Osteoblast (primary cell): ENCODE measurements around the gene AMIGO3. TPM values are rescaled to one million over a fixed set of nuclear protein-coding genes. Genes with fewer than 3 reads are reported as not detected.
A peak's percentile ranks its signal among the peaks of the same experiment; 100 is the strongest.

ENCODE experiments used
- DNase-seq: peaks from one replicate; pipeline ENCODE4 v3.0.0; 2011; ENCODE audit warnings: low spot score, mixed read lengths; ENCODE audit not compliant: insufficient read length; ENCODE audit errors: missing footprints
- H2AFZ ChIP-seq: 2 replicates; pipeline ENCODE4 v1.6.0; 2011; ENCODE audit warnings: mild to moderate bottlenecking, low read length
- H3K27ac ChIP-seq: 2 replicates; pipeline ENCODE4 v1.5.1; 2011; ENCODE audit warnings: mild to moderate bottlenecking, low read depth, low read length, moderate library complexity
- H3K27me3 ChIP-seq: 2 replicates; pipeline ENCODE4 v1.6.0; 2012; ENCODE audit warnings: mild to moderate bottlenecking, control low read depth, inconsistent platforms, low read length, moderate library complexity; ENCODE audit not compliant: insufficient read depth
- H3K36me3 ChIP-seq: 2 replicates; pipeline ENCODE4 v1.5.1; 2011; ENCODE audit warnings: mild to moderate bottlenecking, low read length, control low read depth, moderate library complexity; ENCODE audit not compliant: insufficient read depth
- H3K4me1 ChIP-seq: 2 replicates; pipeline ENCODE4 v1.5.1; 2011; ENCODE audit warnings: mild to moderate bottlenecking, low read length, control low read depth, moderate library complexity; ENCODE audit not compliant: insufficient read depth
- H3K4me2 ChIP-seq: 2 replicates; pipeline ENCODE4 v1.6.0; 2011; ENCODE audit warnings: mild to moderate bottlenecking, low read length; ENCODE audit not compliant: insufficient read depth
- H3K4me3 ChIP-seq: fragments of 200-600 bp; sonication (generic); 3 replicates; pipeline ENCODE4 v1.5.1; 2012; ENCODE audit warnings: mild to moderate bottlenecking, low read length, inconsistent platforms; ENCODE audit not compliant: insufficient read depth
- H3K79me2 ChIP-seq: 2 replicates; pipeline ENCODE4 v1.6.0; 2012; ENCODE audit warnings: mild to moderate bottlenecking, low read length, control low read depth, inconsistent platforms; ENCODE audit not compliant: insufficient read depth
- H3K9me3 ChIP-seq: 2 replicates; pipeline ENCODE4 v1.5.1; 2011; ENCODE audit warnings: low read depth, low read length, control low read depth
- H4K20me1 ChIP-seq: 2 replicates; pipeline ENCODE4 v1.6.0; 2012; ENCODE audit warnings: mild to moderate bottlenecking, low read length, control low read depth; ENCODE audit not compliant: insufficient read depth
- CTCF ChIP-seq: IDR thresholded peaks from 2 replicates; pipeline ENCODE4 v1.5.1; 2011; ENCODE audit warnings: mild to moderate bottlenecking, low read depth, low read length, moderate library complexity; ENCODE audit errors: extremely low read depth
- total RNA-seq: library from RNA; depleted of rRNA; stranded (reverse); fragments of >200 nt; gene quantifications from 2 replicates; pipeline ENCODE4 v1.2.3, GENCODE V29; 2012

Gene AMIGO3
- total RNA-seq, 1 donor: 1.8 TPM

- Histone ChIP-seq H3K36me3 (no peaks in the 10 kb centered on the region), H3K4me2 (no peak overlapping the region), H3K79me2 (no peaks in the 10 kb centered on the region), H3K4me3 (no peak overlapping the region), H3K9me3 (no peaks in the 10 kb centered on the region), H2AFZ (no peak overlapping the region), H3K4me1 (peaks cover 6% of the 10 kb centered on the region), H3K27ac (no peak overlapping the region), H4K20me1 (peaks cover 8% of the 10 kb centered on the region), H3K27me3 (no peaks in the 10 kb centered on the region)
- peak; percentile 75 for DNase-seq
- no peak for TF ChIP-seq CTCF
Observed at GRCh38 chr3:49714728-49715550, 4.5 kb downstream of the AMIGO3 start.

- no peak overlapping the region for H2AFZ ChIP-seq
- peaks cover 4% of the 10 kb centered on the region for H4K20me1 ChIP-seq
- H3K4me1 ChIP-seq: no peaks in the 10 kb centered on the region
- no peak overlapping the region for H3K27ac ChIP-seq
- no peak for TF ChIP-seq CTCF
- H3K4me3 ChIP-seq: no peak overlapping the region
- no peaks in the 10 kb centered on the region for H3K79me2 ChIP-seq
- H3K27me3 ChIP-seq: no peaks in the 10 kb centered on the region
- no peaks in the 10 kb centered on the region for H3K9me3 ChIP-seq
- no peak overlapping the region for H3K4me2 ChIP-seq
- DNase-seq: no peak
- no peaks in the 10 kb centered on the region for H3K36me3 ChIP-seq
Observed at GRCh38 chr3:49713336-49714105, 6.0 kb downstream of the AMIGO3 start.

- no peak for TF ChIP-seq CTCF
- no peak for DNase-seq
Observed at GRCh38 chr3:49712631-49713317, 6.7 kb downstream of the AMIGO3 start.

More at GRCh38 chr3:49712631-49713317, 6.7 kb downstream of the AMIGO3 start:
- Histone ChIP-seq H3K27ac (no peak overlapping the region), H2AFZ (no peak overlapping the region), H3K36me3 (no peaks in the 10 kb centered on the region), H3K79me2 (no peaks in the 10 kb centered on the region), H4K20me1 (no peaks in the 10 kb centered on the region), H3K4me2 (no peak overlapping the region), H3K27me3 (no peaks in the 10 kb centered on the region), H3K4me3 (no peak overlapping the region), H3K4me1 (no peaks in the 10 kb centered on the region), H3K9me3 (no peaks in the 10 kb centered on the region)
